HG02938 (cell line): ENCODE results near the gene FABP1.

Source experiments
- ATAC-seq: cut with Tn5 transposase; IDR thresholded peaks from one replicate; pipeline ENCODE4 v1.9.1; 2021; ENCODE audit warnings: mild to moderate bottlenecking, moderate library complexity; ENCODE audit not compliant: unreplicated experiment

FABP1 gene

DNA sequence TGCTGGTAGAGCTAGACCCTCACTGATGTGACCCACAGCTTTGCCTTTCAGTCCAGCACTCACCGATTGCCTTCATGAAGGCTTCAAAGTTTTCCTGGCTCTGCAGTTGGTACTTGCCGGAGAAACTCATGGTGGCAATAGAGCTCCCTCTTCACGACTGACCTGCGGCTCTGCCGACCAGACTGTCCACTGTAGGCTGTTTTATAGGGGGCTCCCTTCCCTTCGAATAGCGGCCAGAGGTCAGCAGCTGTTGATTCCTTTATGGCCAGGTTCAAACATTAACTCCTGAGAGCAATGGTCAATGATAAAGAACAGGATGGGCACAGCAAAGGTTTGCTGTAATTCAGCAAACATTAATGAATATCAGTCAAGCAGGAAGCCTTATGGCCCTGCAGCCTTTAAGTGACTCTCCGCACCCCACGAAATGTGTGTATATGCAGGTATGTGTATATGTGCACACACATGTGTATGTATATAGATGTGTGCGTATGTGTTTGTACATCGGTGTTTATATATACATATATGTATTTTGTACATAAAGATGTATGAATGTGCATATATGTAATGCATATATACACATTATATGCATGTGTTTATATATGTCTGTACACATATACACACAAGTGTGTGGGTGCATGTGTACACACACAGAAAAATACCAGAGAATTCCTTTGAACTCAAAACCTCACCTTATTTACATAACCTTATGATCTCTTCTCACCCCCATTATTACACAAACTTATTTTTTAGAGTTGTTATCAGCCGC is at the start of gene FABP1:
Gene FABP1 (minus strand): TSS at position 175 of the 766 bp plus-strand sequence. CDS start 45 bp downstream, at position 130.
- no peak for ATAC-seq

DNA sequence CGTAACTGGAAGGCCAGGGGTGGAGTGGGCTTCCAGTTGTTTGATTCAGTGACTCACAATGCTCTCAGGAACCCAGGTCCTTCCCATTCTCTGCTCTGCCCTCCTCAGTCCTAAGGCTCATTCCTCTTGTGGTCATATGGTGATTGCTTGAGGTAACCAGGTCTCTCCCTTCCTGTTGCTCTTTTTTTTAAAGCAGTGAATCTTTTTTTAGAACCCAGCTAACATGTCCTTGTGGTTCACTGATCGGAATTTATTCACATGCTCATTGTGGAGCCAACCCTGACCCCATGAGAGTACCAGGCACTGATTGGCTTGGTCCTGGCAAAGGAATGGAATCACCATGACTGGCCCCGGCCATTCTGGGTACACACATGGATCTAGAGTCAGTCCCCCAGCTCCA is 49.7 kb upstream of the FABP1 start:
- ATAC-seq, result no peak

- no peak for ATAC-seq
These were observed 48.6 kb upstream of the FABP1 start for GRCh38 chr2:88176352-88176984.

GRCh38 chr2:88172882-88173281 is 45.0 kb upstream of the FABP1 start:
- ATAC-seq, result no peak

DNA sequence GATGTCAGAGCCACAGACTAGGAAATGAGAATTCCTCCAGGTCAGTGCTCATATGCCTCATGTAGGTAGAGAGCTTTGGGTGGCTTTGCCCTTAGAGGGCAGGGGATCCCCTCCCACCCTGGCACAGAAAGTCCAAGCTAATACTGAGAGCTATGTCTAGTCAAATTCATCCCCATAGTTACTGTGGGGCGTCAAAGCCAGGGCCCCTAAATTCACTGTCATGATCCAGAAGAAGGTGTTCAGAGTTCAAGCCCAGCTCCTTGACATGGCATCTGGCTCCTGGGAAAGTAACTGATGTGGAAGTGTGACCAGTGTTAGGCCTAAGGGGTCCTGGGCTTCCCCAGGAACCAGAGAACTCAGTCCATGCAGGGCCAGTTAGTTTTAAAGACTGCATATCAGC is 44.1 kb upstream of the FABP1 start:
- no peak for ATAC-seq

- ATAC-seq, result no peak
These were observed 42.6 kb upstream of the FABP1 start for GRCh38 chr2:88170472-88170892.

GRCh38 chr2:88168386-88168785 is 40.5 kb upstream of the FABP1 start:
- ATAC-seq, result no peak

DNA sequence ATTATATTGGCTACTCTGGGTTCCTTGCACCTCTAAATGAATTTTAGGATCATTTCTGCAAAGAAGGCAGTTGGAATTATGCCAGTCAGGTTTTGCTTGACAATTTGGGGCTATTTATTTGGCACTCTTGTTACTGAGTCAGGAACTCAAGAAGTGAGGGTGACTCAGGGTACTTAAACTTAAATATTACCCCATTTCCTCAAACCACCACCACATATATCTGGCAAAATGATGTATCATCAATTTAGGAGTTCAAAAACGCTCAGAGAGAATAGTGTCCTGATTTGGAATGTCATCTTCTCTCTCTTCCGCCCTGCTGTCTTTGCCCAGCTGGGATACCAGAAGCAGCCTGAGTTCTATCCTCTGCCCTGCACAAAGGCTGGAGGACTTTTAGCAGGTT is 39.9 kb upstream of the FABP1 start:
- ATAC-seq, result no peak

DNA sequence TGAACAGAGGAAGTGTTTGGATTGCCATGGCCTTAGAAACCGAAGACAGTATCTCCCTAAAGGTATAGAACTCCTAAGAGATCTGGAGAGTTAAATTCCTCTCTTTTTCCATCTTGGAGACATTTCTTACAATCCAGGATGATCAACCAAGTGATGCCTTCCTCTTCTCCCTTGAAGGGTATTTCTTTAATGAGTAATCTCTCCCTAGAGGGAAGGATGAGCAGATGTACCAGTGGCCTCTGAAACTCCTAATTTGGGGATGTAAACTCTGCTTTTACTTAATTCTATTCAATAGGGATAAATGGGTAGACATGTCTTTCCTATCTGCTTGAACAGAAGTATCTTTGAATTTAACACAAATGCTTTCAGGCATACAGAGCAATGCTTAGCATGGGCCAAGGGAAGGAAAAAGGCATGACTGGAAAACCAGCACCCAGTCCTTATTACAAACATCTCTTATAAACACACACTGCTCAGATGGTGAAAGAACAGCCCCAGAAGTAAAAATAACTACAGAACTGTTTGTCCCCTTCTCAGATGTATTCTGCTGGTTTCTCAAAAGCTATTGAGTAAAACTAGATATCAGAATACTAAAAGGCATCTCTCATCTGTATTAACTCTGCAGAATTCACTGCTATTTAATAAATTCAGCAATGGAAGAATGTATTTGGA is 37.6 kb upstream of the FABP1 start:
- ATAC-seq, result no peak

- no peak for ATAC-seq
These were observed 33.8 kb upstream of the FABP1 start for GRCh38 chr2:88161446-88162244.

GRCh38 chr2:88160517-88160916 is 32.7 kb upstream of the FABP1 start:
- ATAC-seq, result no peak

- ATAC-seq, result no peak
These were observed 32.1 kb upstream of the FABP1 start for GRCh38 chr2:88159955-88160415.

- no peak for ATAC-seq
These were observed 31.6 kb upstream of the FABP1 start for GRCh38 chr2:88159481-88159880.

DNA sequence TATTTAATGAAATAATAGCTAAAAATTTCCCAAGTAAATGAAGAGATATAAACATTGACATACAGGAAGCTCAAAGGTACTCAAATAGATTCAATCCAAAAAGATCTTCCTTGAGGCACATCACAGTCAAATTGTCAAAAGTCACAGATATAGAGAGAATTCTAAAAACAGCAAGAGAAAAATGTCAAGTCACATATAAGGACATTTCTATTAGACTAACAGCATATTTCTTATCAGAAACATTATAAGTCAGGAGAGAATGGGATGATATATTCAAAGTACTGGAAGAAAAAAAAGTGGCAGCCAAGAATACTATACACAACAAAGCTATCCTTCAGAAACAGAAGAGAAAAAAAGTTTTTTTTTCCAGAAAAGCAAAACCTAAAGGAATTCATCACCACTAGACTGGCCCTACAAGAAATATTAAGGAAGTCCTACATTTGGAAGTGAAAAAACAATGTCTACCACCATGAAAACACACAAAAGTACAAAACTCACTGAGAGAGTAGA is 21.1 kb upstream of the FABP1 start:
- no peak for ATAC-seq

GRCh38 chr2:88147145-88147544 is 19.3 kb upstream of the FABP1 start:
- no peak for ATAC-seq

DNA sequence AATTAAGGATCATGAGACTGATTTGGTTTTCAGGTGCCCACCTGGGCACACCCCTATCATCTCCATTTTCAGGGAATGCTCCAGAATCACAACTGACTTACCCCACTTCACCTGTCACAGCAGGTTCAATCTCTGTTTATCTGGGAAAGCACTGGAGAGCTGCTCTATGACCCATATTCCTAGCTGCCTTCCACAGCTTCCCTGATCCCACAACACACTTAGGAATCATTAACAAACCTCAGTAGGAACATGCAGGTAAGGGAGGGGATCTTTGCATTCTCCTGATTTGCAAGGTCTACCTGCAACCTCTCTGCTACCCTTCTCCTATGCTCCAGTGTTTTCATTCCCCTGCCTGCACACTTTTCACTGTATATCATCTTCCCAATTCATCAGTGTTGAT is 18.7 kb upstream of the FABP1 start:
- no peak for ATAC-seq

DNA sequence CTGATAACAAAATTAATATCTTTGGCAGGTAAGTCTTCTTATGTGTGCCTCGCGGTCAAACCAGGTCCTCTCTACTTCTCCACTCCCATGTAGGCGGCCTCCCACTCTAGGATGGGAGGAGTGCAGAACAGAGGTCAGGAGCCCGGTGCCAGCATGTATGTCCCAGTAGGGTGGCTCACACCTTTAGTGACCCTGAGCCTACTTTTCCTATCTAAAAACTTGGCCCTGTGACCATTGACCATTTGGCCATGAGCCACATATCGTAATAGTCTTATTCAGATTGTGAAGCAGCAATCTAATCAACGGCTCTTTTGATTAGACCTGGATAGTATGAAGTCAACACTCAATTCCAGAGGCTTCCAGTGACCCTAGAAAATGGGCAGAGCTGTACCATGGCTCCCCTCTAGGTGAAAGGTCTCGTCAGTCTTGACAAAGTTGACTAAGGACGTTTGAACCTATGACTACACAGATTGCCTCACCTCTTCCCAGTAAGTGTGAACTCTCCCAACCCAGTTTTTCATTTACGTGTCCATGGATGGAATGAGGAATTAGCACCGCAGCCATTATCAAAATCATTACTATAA is 17.1 kb upstream of the FABP1 start:
- no peak for ATAC-seq

- ATAC-seq, result no peak
These were observed 16.4 kb upstream of the FABP1 start for GRCh38 chr2:88144271-88144670.

GRCh38 chr2:88141952-88142351 is 14.1 kb upstream of the FABP1 start:
- ATAC-seq, result no peak

DNA sequence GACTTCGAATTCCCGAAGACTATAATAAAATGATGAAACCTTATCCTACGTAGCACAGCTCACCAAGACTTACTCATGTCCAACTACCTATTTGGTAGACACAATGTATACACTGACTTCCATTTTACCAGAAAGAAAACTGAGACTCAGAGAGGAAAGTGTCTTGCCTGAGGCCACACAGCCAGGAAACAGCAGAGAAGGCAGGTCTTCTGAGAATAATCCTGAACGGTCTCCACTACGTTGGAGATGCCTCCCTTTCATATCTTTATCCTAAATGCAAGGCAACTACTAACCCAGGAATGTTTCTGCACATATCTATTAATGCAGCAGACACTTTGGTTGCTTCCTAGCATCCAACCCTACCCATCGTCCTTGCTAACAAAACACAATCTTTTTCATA is 11.9 kb upstream of the FABP1 start:
- ATAC-seq, result no peak
